Measurements from ENCODE around the gene NRBP1. TPM values are rescaled to one million over a fixed set of nuclear protein-coding genes. Genes with fewer than 3 reads are reported as not detected.

Gene NRBP1
- total and polyA plus RNA-seq, 11 donors = 27.8 to 114 (median 62.8) TPM

GRCh38 chr2:27400348-27401135 lies 27.9 kb upstream of the NRBP1 start:
- Histone ChIP-seq H3K4me3 (no peak overlapping the region), H3K27me3 (no peaks in the 10 kb centered on the region), H3K9me3 (no peaks in the 10 kb centered on the region), H3K36me3 (peaks cover 0 to 8% (median 0%) of the 10 kb centered on the region in 9 donors), H3K4me1 (peaks cover 0 to 4% (median 0%) of the 10 kb centered on the region in 12 donors), H3K27ac (no peak overlapping the region)
- intact Hi-C loops (cut with DNase I) = no loop called here
- no peak for DNase-seq
- 88 to 100% (median 97%) methylated on average over 2 of the region's 2 CpGs for WGBS, 4 donors
- no peak for TF ChIP-seq POLR2A (IDR thresholded peaks at IDR 0.05)
- TF ChIP-seq, protein P1, sequence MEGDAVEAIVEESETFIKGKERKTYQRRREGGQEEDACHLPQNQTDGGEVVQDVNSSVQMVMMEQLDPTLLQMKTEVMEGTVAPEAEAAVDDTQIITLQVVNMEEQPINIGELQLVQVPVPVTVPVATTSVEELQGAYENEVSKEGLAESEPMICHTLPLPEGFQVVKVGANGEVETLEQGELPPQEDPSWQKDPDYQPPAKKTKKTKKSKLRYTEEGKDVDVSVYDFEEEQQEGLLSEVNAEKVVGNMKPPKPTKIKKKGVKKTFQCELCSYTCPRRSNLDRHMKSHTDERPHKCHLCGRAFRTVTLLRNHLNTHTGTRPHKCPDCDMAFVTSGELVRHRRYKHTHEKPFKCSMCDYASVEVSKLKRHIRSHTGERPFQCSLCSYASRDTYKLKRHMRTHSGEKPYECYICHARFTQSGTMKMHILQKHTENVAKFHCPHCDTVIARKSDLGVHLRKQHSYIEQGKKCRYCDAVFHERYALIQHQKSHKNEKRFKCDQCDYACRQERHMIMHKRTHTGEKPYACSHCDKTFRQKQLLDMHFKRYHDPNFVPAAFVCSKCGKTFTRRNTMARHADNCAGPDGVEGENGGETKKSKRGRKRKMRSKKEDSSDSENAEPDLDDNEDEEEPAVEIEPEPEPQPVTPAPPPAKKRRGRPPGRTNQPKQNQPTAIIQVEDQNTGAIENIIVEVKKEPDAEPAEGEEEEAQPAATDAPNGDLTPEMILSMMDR (IDR thresholded peaks at IDR 0.05) = no peak
- no peak for ATAC-seq

DNA sequence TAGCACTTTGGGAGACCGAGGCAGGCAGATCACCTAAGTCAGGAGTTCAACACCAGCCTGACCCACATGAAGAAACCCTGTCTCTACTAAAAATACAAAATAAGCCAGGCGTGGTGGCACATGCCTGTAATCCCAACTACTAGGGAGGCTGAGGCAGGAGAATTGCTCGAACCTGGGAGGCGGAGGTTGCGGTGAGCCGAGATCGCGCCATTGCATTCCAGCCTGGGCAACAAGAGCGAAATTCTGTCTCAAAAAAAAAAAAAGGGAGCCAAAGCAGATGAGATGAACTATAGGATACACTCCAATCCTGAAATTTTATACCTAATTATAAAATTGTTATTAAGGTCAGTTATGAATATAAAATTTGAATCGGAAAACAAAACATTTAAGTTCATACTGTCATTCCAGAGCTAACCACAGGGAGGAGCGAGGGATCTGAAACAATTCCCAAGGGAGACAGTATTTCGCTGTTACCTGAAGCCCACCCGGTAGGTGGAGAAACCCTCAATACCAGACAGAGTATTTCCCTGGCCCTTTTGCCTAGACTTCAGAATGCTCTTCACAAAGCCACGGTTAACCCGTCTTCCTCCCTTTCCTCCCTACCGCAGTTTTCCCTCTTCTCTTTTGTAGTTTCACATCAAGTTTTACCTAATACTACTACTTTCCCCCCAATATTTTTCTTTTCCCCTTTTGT lies 20.5 kb upstream of the NRBP1 start:
- TF ChIP-seq, protein P1 (IDR thresholded peaks at IDR 0.05) = peak; percentile 22 to 56 (median 41)
- TF ChIP-seq POLR2A (IDR thresholded peaks at IDR 0.05) = no peak
- peak overlapping the region in 10 of 12 donors; percentile 69 to 100 (median 98) for H3K4me3 ChIP-seq
- intact Hi-C loops (cut with DNase I) = loop anchor here in 6 of 10 donors (2.0 kb wide), 2 partner anchors 21 to 51 kb away; partner anchors contain the start of genes NRBP1 (in 5 of the 6) and GTF3C2 (in 1 of the 6)
- peaks cover 0 to 33% (median 20%) of the 10 kb centered on the region in 12 donors for H3K4me1 ChIP-seq
- H3K27me3 ChIP-seq = no peaks in the 10 kb centered on the region
- no peaks in the 10 kb centered on the region for H3K9me3 ChIP-seq
- peak overlapping the region in 4 of 12 donors; percentile 91 to 96 (median 92) for H3K27ac ChIP-seq
- DNase-seq = no peak
- WGBS, 4 donors = 50 to 54% (median 54%) methylated on average over 16 of the region's 16 CpGs
- no peak for ATAC-seq
- peaks cover 0 to 16% (median 5%) of the 10 kb centered on the region in 9 donors for H3K36me3 ChIP-seq

GRCh38 chr2:27408601-27409320 lies 19.7 kb upstream of the NRBP1 start:
- peaks cover 0 to 16% (median 5%) of the 10 kb centered on the region in 9 donors for H3K36me3 ChIP-seq
- intact Hi-C loops (cut with DNase I) = loop anchor here in 7 of 10 donors (1.0 to 2.0 kb wide), 3 partner anchors 20 to 52 kb away; partner anchors contain the start of genes NRBP1 (in 7 of the 7) and GTF3C2 (in 1 of the 7)
- DNase-seq = peak in 3 of 5 donors; percentile 29 to 62 (median 43)
- peak in 2 of 4 donors; percentile 46 to 58 for ATAC-seq
- peaks cover 0 to 33% (median 20%) of the 10 kb centered on the region in 12 donors for H3K4me1 ChIP-seq
- TF ChIP-seq POLR2A (IDR thresholded peaks at IDR 0.05) = no peak
- TF ChIP-seq, protein P1 (IDR thresholded peaks at IDR 0.05) = no peak
- H3K27ac ChIP-seq = peak overlapping the region; percentile 11 to 96 (median 90)
- WGBS, 4 donors = 0 to 1% (median 1%) methylated on average over 19 to 33 of the region's 33 CpGs
- H3K4me3 ChIP-seq = peak overlapping the region; percentile 69 to 100 (median 98)
- no peaks in the 10 kb centered on the region for H3K27me3 ChIP-seq
- H3K9me3 ChIP-seq = no peaks in the 10 kb centered on the region
